ENCODE data around the gene NPAS2. TPM values are rescaled to one million over a fixed set of nuclear protein-coding genes. Genes with fewer than 3 reads are reported as not detected.

NPAS2 gene
- total and polyA plus RNA-seq, 2 of the 8 experiments (the other 6 are each of a cell fraction or from before 2014, with no cell fraction given) = 1.8 to 1.9 TPM

GRCh38 chr2:100784681-100785080 lies 35.3 kb upstream of the NPAS2 start (continued):
- TF ChIP-seq CHD7 (IDR thresholded peaks at IDR 0.05; ENCODE audit: insufficient replicate concordance, low read length) (no peak), YY1 (IDR thresholded peaks at IDR 0.05; ENCODE audit: low read depth, low read length) (no peak), RFX5 (IDR thresholded peaks at IDR 0.05; ENCODE audit: borderline replicate concordance, low read depth, low read length) (no peak), SP2 (IDR thresholded peaks at IDR 0.05; ENCODE audit: low read length) (no peak)

All from H1 (cell line).